Measurements from ENCODE around the gene THBS2. TPM values are rescaled to one million over a fixed set of nuclear protein-coding genes. Genes with fewer than 3 reads are reported as not detected.
A peak's percentile ranks its signal among the peaks of the same experiment; 100 is the strongest.

Gene THBS2
- total RNA-seq, 6 experiments from 2014 or later: 2.7 to 28.7 (median 7.8) TPM

DNA sequence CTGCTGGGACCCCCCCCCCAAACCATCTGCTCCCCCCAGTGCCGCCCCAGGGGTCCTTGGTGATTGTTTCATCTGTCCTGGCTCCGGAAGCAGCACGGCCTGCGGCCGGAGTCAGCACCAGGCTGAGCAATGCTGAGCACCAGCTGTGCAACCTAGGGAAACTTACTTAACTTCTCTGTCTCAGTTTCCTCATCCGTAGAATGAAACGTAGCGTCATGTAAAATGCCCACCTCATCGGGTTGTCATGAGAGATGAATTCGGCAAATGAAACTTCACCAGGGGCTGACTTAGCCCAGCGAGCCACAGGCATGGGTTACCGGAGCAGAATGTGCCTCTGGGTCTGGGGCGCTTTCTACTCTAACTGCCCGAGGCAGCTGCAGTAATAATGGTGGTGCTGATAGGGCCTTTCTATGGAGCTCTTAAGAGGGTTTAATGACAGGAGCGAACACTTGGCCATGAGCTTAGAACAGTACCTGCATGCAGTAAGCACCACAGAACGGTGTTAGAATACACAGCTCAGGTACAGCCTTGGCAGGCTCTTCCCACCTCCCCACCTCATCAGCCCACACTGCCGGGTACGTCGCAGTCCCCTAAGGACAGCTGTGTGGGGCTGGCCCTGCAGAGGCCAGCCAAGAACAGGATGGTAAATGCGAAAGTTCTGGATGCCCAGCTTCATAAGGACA is 1.7 kb downstream of the THBS2 start:
- H3K9me3 ChIP-seq: no peaks in the 10 kb centered on the region
- no peak for TF ChIP-seq POLR2A (IDR thresholded peaks at IDR 0.05)
- TF ChIP-seq, protein P1, sequence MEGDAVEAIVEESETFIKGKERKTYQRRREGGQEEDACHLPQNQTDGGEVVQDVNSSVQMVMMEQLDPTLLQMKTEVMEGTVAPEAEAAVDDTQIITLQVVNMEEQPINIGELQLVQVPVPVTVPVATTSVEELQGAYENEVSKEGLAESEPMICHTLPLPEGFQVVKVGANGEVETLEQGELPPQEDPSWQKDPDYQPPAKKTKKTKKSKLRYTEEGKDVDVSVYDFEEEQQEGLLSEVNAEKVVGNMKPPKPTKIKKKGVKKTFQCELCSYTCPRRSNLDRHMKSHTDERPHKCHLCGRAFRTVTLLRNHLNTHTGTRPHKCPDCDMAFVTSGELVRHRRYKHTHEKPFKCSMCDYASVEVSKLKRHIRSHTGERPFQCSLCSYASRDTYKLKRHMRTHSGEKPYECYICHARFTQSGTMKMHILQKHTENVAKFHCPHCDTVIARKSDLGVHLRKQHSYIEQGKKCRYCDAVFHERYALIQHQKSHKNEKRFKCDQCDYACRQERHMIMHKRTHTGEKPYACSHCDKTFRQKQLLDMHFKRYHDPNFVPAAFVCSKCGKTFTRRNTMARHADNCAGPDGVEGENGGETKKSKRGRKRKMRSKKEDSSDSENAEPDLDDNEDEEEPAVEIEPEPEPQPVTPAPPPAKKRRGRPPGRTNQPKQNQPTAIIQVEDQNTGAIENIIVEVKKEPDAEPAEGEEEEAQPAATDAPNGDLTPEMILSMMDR (IDR thresholded peaks at IDR 0.05): no peak
- H3K4me1 ChIP-seq: no peaks in the 10 kb centered on the region
- ATAC-seq: peak in 1 of 4 donors; percentile 27
- peak overlapping the region in 1 of 3 donors; percentile 20 for H3K4me3 ChIP-seq
- H3K36me3 ChIP-seq: no peaks in the 10 kb centered on the region
- H3K27ac ChIP-seq: peak overlapping the region in 1 of 3 donors; percentile 43
- intact Hi-C loops (cut with DNase I): no loop called here
- WGBS (ENCODE audit: insufficient coverage, low coverage, low lambda C conversion rate, missing lambda C conversion rate): 28% methylated on average over 17 of the region's 20 CpGs
- DNase-seq: peak in 1 of 3 donors; percentile 20
- no peaks in the 10 kb centered on the region for H3K27me3 ChIP-seq

DNA sequence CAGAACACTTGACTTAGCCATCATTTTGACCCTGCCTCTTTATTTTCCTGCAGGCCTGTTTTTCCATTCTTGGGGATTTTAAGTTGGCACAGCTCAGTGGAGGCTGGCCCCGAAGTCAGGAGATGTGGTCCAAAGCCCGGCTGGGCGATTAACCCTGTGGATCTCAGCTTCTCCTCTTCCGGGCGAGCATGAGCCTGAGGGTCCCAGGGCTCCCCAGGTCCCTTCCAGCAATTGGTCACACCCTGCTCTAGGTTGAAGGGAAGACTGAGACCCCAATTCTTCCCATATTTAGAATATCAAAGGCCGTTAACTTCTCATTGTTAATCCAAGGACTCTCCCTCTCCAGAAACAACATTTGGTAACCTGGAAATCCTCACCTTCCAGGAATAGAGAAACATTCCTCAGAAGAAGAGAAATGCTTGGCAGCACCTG is 2.3 kb downstream of the THBS2 start:
- H3K9me3 ChIP-seq: no peaks in the 10 kb centered on the region
- H3K27ac ChIP-seq: no peak overlapping the region
- 50% methylated on average over 5 of the region's 6 CpGs for WGBS (ENCODE audit: insufficient coverage, low coverage, low lambda C conversion rate, missing lambda C conversion rate)
- DNase-seq (peak in 1 of 3 donors; percentile 23), ATAC-seq (no peak)
- intact Hi-C loops (cut with DNase I): no loop called here
- no peak for TF ChIP-seq POLR2A (IDR thresholded peaks at IDR 0.05)
- TF ChIP-seq, protein P1 (IDR thresholded peaks at IDR 0.05): no peak
- H3K36me3 ChIP-seq: no peaks in the 10 kb centered on the region
- H3K27me3 ChIP-seq: no peaks in the 10 kb centered on the region
- no peaks in the 10 kb centered on the region for H3K4me1 ChIP-seq
- H3K4me3 ChIP-seq: peak overlapping the region in 1 of 3 donors; percentile 20

DNA sequence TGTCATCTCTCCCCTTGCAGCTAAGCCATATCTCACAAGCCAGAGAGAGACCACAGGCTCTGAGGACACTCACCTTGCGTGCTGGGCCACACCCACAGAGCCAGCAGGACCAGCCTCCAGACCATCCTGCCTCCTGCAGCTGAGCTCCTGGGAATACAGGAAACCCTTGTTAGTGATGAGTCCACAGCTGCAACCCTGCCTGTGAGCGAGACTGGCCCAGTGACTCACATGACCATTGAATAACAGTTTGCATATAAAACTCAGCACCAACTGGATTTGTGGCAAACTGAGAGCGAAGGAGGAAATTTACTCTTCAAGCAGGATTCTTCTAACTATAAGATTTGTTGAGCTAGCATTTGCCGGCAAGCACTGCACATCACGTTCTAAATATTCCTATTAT is 3.0 kb downstream of the THBS2 start:
- peak in 1 of 3 donors; percentile 16 for DNase-seq
- WGBS (ENCODE audit: insufficient coverage, low coverage, low lambda C conversion rate, missing lambda C conversion rate): 60% methylated on average over 4 of the region's 5 CpGs
- ATAC-seq: no peak

DNA sequence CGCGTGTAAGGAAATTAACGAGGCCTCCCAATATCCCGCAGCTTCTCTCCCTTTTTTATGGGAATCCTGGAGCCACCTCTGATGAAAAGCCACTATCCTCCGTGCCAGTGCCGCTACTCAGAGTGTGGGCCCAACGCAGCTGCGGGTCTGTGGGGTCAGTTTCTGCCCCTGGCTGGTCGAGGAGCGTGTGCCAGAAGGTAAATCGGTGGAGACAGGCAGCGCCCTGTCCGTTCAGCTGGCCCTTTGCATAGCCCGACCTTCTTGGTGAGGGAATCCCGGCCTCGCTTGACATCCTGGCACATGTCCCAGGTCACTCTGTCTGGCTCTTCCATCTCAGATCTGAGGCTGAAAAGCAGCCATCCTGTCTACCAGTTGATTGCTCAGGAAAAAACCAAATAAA is 4.6 kb downstream of the THBS2 start:
- Histone ChIP-seq H3K4me1 (no peaks in the 10 kb centered on the region), H3K9me3 (no peaks in the 10 kb centered on the region), H3K4me3 (no peak overlapping the region), H3K27me3 (no peaks in the 10 kb centered on the region), H3K27ac (no peak overlapping the region), H3K36me3 (no peaks in the 10 kb centered on the region)
- 79% methylated on average over 11 of the region's 16 CpGs for WGBS (ENCODE audit: insufficient coverage, low coverage, low lambda C conversion rate, missing lambda C conversion rate)
- TF ChIP-seq POLR2A (IDR thresholded peaks at IDR 0.05): no peak
- TF ChIP-seq, protein P1 (IDR thresholded peaks at IDR 0.05): no peak
- intact Hi-C loops (cut with DNase I): no loop called here
- no peak for ATAC-seq
- peak in 1 of 3 donors; percentile 31 for DNase-seq

More for the DNA sequence above, 3.0 kb downstream of the THBS2 start:
- Histone ChIP-seq H3K9me3 (no peaks in the 10 kb centered on the region), H3K4me3 (no peak overlapping the region), H3K27me3 (no peaks in the 10 kb centered on the region), H3K27ac (no peak overlapping the region), H3K36me3 (no peaks in the 10 kb centered on the region), H3K4me1 (no peaks in the 10 kb centered on the region)
- intact Hi-C loops (cut with DNase I): no loop called here
- no peak for TF ChIP-seq POLR2A (IDR thresholded peaks at IDR 0.05)
- TF ChIP-seq, protein P1 (IDR thresholded peaks at IDR 0.05): no peak
